Hematopoietic multipotent progenitor cell treated with erythropoietin and hydrocortisone succinate and interleukin-3 and kit ligand, for 4 days (in vitro differentiated cells): Measurements from ENCODE around the gene BRSK2.
A peak's percentile ranks its signal among the peaks of the same experiment; 100 is the strongest.

Source experiments
- DNase-seq: peaks from one replicate; pipeline ENCODE4 v3.0.0-alpha.2; 2015

Gene BRSK2

GRCh38 chr11:1455032-1455762 lies 65.5 kb downstream of the BRSK2 start:
- no peak for DNase-seq

DNA sequence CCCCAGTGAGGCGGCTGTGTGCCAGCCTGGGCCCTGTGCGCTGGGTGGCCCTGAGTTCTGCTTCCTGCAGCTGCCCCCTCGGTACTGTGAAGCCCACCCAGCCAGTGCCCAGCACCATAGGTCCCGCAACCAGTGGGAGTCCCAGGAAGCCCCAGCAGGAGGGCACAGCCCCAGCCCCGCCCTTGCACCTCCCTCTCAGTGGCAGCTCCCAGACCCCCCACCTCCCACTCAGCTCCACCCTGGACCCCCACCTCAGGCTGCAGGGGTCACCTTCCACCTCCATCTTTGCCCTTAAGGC lies 66.0 kb downstream of the BRSK2 start:
- no peak for DNase-seq

GRCh38 chr11:1456176-1456575 lies 66.4 kb downstream of the BRSK2 start:
- no peak for DNase-seq

DNA sequence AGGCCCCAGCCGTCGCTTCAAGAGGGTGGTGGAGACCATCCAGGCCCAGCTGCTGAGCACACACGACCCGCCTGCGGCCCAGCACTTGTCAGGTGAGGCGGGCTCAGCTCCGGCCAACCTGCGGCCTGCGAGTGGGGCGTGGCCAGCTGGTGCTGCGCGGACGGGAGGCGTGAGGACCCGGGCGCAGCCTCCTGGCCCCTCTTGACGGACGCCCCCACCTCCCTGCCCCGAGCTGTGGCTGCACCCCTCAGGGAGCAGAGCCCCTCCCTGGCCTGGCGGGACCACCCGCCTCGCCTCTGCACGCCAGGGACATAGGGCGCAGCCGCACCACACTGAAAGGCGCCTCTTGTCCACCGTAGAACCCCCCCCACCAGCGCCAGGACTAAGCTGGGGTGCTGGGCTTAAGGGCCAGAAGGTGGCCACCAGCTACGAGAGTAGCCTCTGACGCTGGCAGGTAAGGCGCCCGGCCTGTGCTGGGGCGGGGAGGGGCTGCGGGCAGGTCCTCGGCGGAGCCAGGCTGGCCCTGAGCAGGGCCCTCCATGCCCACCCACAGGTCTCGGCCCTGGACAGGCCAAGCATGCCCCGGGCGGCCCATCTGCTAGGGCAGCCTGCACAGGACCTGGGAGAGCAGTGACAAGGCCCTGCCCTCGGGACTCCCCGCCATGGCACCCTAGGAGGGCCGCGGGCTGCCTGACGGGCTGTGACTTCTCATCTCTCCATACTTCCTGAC lies 67.0 kb downstream of the BRSK2 start:
- no peak for DNase-seq

GRCh38 chr11:1457326-1457680 lies 67.6 kb downstream of the BRSK2 start:
- DNase-seq, result no peak

DNA sequence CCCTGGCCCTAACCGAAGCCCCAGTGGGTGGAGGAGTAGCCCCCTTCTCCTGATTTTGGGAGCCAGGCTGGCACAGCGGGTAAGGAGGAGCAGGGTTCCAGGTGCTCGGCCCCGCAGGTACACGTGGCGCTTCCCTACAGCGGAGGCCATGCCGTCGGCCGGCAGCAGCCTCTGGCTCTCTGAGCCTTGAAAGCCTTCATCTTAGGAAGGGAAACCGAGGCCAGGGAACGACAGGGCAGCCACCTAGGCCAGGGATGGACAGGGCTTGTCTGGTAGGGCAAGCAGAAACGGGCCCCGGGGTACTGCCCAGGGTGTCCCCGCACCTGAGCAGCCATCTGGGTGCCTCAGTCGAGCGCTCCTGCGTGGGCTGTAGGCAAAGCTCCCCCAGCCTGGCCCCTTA lies 68.1 kb downstream of the BRSK2 start:
- no peak for DNase-seq

GRCh38 chr11:1458340-1459218 lies 68.8 kb downstream of the BRSK2 start:
- peak; percentile 40 for DNase-seq

DNA sequence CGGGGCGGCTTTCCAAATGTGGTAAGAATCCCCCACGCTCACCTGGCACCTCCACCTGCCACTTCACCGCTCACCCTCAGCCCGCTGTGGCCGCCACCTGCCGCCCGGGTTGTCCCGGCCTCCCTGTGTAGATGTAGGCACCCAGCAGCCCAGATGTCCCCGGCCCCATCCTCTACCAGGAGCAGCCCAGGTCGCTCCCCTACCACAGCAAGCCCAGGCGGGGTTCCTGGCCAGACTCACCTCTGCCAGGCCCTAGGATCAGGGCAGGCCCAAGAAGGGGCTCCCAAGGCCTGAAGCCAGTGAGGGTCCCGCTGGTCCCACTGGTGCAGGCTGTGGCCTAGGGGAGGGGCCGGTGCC lies 69.5 kb downstream of the BRSK2 start:
- no peak for DNase-seq

- no peak for DNase-seq
Observed at GRCh38 chr11:1459764-1460395, 70.1 kb downstream of the BRSK2 start.

- no peak for DNase-seq
Observed at GRCh38 chr11:1460396-1460985, 70.8 kb downstream of the BRSK2 start.

GRCh38 chr11:1460986-1461825 lies 71.5 kb downstream of the BRSK2 start:
- no peak for DNase-seq

DNA sequence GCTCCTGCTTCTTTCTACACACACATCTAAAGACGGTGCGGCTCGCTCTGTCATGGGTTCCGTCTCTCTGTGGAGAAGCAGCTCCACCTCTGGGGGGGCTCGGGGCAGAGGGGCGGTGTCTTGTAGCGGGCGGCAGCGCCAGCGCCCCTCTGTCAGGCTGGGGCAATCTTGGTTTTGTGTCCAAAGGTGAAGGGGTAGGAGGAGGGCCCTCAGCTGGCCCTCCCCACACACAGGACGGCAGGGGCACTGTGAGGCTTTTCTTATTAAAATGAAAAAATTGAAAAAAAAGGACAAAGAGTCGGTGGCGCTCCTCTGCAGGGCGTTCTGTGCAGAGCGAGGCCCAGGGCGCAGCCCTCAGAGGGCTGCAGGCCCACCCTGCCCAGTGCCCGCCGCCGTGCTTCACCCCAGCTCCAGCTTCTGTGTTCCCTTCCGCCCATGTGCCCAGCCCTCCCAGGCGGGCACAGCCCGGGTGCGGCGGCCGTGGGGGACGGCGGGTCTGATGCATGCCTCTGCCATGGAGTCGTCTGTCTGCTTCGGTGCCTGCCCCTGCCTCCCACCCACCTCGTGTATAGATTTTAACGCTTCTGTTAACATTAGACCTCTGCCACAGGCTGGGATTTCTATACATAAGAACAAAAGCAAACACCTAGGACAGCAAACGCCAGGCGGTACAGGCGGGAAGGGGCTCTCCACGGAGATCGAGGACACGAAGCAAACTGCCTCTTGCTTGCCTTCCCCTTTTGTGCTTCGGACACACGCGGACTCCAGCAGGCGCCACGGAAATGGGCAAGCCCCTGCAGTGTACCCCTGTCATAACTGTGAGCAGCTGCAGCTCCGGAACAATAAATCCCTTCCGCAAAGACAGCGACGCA lies 72.3 kb downstream of the BRSK2 start:
- no peak for DNase-seq

- DNase-seq, result no peak
Observed at GRCh38 chr11:1462698-1462975, 72.9 kb downstream of the BRSK2 start.

- no peak for DNase-seq
Observed at GRCh38 chr11:1463056-1463455, 73.3 kb downstream of the BRSK2 start.

DNA sequence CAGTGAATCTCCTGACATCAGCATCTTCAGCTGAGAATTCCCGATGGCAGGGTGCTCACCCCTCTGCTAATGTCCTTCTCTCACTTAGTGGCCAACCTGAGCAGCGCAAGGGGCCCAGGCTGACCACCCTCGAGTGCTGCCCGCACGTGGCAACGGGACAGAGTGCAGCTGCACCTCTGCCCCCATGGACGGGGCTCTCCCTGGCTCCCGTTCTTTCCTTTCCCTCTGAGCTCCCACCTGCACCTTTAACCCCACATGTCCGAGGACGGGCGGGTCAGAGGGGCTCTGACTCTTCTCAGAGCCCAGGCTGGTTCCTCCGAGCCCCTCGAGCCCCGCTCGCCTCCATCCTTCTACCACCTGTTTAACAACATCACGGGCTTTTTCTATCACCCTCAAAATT lies 77.0 kb downstream of the BRSK2 start:
- DNase-seq, result no peak

DNA sequence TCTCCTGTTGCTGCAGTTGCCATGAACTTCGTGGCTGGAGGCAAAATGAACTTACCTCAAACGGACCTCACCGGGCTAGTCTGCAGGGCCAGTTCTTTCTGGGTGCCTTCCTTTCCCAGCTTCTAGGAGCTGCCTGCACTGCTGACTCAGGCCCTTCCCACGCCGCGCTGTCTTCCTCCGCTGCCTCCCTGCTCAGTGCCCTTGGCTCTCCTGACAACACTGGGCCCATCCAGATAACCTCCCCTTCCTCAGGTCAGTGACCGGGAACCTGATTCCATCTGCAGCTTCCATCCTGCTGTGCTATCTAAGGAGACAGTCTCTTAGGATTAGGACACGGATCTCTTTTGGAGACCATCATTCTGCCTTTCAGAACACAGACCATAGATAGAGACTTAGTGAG lies 77.5 kb downstream of the BRSK2 start:
- no peak for DNase-seq

GRCh38 chr11:1468002-1468401 lies 78.3 kb downstream of the BRSK2 start:
- DNase-seq, result no peak

GRCh38 chr11:1468473-1469066 lies 78.8 kb downstream of the BRSK2 start:
- no peak for DNase-seq

DNA sequence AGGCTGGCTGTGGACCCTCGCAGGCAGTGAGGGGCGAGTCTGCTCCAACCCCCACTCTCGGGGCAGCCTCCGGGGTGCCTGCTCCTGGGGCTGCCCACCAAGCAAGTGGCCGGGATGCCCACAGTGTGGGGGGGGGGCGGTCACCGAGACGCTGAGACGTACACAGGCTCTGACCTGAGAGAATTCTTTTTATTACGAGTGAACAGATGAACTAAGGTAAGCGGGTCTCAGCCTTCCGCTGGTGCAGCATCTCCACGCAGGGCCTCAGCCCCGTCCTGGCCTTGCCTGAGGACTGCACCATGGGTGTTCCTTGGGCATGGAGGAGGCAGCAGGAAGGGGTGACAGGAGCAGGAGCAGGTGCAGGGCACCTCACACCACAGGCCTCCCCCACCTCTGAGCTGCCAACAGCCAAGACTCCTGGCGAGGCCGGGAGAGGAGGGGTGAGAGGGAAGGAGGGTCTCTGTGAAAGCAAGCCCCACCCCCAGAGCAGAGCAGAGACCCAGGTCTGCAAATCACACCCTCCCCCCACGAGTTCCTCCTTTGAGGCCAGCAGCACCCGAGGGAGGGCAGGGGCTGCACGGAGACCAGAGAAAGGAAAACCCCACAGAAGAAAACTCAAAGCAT lies 79.7 kb downstream of the BRSK2 start:
- DNase-seq, result no peak

DNA sequence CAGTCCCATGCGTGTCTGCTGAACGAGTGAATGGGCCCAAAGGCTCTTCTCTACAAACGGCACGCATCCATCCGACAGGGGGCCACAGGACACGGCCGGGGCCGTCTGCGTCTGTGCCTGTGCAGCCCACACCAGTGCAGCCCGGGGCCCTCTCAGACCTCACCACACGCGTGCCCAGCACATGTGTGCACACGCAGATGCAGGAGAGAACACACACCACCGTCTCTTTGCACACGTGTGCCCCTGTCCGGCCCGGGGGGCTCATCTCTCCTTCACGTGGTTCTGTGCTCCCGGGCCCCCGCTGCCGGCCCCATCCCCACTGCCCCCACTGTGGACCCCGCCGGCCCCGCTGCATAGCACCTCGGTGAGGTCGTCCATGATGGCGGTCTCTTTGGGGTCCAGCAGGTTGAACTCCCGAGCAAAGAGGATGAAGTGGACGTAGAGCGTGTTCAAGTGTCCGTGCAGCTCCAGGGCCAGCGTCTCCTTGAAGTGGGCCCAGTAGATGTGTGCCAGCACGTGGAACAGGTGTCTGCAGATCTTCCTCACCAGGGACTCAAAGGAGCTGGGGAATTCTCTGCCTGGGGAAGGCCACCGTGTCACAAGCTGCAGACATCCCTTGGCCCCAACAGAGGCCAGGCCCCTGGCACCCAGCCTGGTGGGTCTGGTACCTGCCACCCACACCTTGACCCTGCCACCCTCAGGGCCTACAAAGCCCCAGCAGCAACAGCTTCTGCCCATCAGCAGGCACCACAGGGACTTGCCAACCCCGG lies 80.4 kb downstream of the BRSK2 start:
- no peak for DNase-seq
